OCI-LY3 (cell line): Measurements from ENCODE around the gene RPS14.

ENCODE experiments used
- H2AFZ ChIP-seq: fragments of 200-600, 300-600 bp; shearing (Covaris generic); 2 replicates; pipeline ENCODE4 v1.6.0; 2014; ENCODE audit warnings: antibody characterized with exemption, low read depth, low read length
- H3K27ac ChIP-seq: fragments of 200-600, 300-600 bp; sonication (generic); 2 replicates; pipeline ENCODE4 v1.5.1; 2014; ENCODE audit warnings: mild to moderate bottlenecking, low read length, moderate library complexity, mixed read lengths
- H3K27me3 ChIP-seq: fragments of 200-600, 300-600 bp; sonication (generic); 2 replicates; pipeline ENCODE4 v1.6.1; 2014; ENCODE audit warnings: low read depth, low read length, mixed read lengths
- H3K36me3 ChIP-seq: fragments of 200-600, 300-600 bp; sonication (generic); replicated peaks from 2 replicates; pipeline ENCODE3; 2014; ENCODE audit warnings: low read depth, low read length, mixed read lengths
- H3K4me1 ChIP-seq: fragments of 300-600, 200-600 bp; sonication (generic); 2 replicates; pipeline ENCODE4 v1.6.1; 2014; ENCODE audit warnings: low read length, mixed read lengths
- H3K4me2 ChIP-seq: fragments of 200-600, 300-600 bp; sonication (generic); 2 replicates; pipeline ENCODE4 v1.6.1; 2014; ENCODE audit warnings: low read length, mixed read lengths
- H3K4me3 ChIP-seq: fragments of 300-600, 200-600 bp; sonication (generic); 2 replicates; pipeline ENCODE4 v1.5.1; 2014; ENCODE audit warnings: antibody characterized with exemption, mild to moderate bottlenecking, low read length, moderate library complexity
- H3K79me2 ChIP-seq: fragments of 300-600, 200-600 bp; shearing (Covaris generic); 2 replicates; pipeline ENCODE4 v1.6.1; 2014; ENCODE audit warnings: mild to moderate bottlenecking, low read length, mixed read lengths
- H3K9ac ChIP-seq: fragments of 300-600, 200-600 bp; shearing (Covaris generic); 2 replicates; pipeline ENCODE4 v1.6.0; 2014; ENCODE audit warnings: mild to moderate bottlenecking, low read length, moderate library complexity
- H3K9me3 ChIP-seq: fragments of 200-600, 300-600 bp; shearing (Covaris generic); 2 replicates; pipeline ENCODE4 v1.6.1; 2014; ENCODE audit warnings: low read length, mixed read lengths; ENCODE audit not compliant: insufficient read depth
- H4K20me1 ChIP-seq: fragments of 200-600, 300-600 bp; sonication (generic); 2 replicates; pipeline ENCODE4 v1.6.1; 2016; ENCODE audit warnings: low read length, mixed read lengths; ENCODE audit not compliant: insufficient read depth
- EZH2phosphoT487 ChIP-seq: fragments of 200-600 bp; shearing (Covaris generic); IDR thresholded peaks from 2 replicates; pipeline ENCODE4 v1.6.1; 2018; ENCODE audit warnings: antibody characterized with exemption, mixed run types, low read depth
- TF ChIP-seq, protein P1 (sequence below): fragments of 200-600, 300-600 bp; sonication (generic); IDR thresholded peaks from 2 replicates; pipeline ENCODE4 v1.5.1; 2014; ENCODE audit warnings: antibody characterized with exemption, low read length, low read depth

The RPS14 gene

DNA sequence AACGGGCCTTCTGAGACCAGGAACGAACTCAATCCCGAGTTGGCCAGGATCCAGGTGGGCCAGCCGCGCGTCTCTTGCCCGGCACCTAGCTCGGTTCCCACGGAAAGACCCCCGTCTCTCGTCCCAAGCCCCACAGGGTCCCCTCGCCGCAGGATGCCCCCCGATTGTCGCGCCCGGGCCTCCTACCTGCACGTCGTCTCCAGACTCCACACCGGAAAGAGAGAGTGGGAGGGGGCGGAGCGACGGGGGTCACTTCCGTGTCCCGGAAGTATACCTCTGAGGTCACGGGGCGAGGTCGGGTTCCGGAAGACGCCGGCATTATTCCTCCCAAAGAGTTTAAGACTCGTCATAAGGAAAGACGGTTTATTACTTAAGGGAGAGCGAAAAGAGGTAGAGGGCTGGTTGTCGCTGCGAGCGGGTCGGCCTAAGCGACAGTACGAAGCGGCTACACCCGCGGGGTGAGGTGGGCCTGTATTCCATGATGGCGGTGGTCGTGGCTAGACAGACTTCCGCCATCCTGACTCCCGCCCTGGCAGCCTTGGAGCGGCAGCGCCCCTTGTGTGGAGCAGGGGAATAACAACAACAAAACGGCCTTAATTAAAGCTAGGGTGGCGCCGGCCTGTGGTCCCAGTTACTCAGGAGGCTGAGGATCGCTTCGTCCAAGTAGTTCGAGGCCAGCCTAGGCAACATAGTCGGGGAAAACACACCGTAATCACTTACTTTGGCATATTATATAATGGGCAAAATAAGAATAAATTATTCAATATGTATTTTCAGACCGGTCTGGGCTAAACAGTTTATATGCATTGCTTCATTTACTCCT lies at the start of gene RPS14:
RPS14 (minus strand) TSS at position 223 of the 823 bp plus-strand sequence. CDS start 2,006 bp downstream, outside the sequence.
- peaks cover 45% of the 10 kb centered on the region for H3K36me3 ChIP-seq
- H3K79me2 ChIP-seq: peaks cover 34% of the 10 kb centered on the region
- H3K4me2 ChIP-seq: peak within 1 kb of the TSS; percentile 98
- H4K20me1 ChIP-seq: peaks cover 39% of the 10 kb centered on the region
- peak within 1 kb of the TSS; percentile 92 for H3K9ac ChIP-seq
- H3K9me3 ChIP-seq: no peaks in the 10 kb centered on the region
- TF ChIP-seq, protein P1, sequence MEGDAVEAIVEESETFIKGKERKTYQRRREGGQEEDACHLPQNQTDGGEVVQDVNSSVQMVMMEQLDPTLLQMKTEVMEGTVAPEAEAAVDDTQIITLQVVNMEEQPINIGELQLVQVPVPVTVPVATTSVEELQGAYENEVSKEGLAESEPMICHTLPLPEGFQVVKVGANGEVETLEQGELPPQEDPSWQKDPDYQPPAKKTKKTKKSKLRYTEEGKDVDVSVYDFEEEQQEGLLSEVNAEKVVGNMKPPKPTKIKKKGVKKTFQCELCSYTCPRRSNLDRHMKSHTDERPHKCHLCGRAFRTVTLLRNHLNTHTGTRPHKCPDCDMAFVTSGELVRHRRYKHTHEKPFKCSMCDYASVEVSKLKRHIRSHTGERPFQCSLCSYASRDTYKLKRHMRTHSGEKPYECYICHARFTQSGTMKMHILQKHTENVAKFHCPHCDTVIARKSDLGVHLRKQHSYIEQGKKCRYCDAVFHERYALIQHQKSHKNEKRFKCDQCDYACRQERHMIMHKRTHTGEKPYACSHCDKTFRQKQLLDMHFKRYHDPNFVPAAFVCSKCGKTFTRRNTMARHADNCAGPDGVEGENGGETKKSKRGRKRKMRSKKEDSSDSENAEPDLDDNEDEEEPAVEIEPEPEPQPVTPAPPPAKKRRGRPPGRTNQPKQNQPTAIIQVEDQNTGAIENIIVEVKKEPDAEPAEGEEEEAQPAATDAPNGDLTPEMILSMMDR: peak; percentile 57
- TF ChIP-seq EZH2phosphoT487: no peak
- peak within 1 kb of the TSS; percentile 86 for H3K27ac ChIP-seq
- H3K4me1 ChIP-seq: peaks cover 12% of the 10 kb centered on the region
- H2AFZ ChIP-seq: peak within 1 kb of the TSS; percentile 91
- no peaks in the 10 kb centered on the region for H3K27me3 ChIP-seq
- H3K4me3 ChIP-seq: peak within 1 kb of the TSS; percentile 94

DNA sequence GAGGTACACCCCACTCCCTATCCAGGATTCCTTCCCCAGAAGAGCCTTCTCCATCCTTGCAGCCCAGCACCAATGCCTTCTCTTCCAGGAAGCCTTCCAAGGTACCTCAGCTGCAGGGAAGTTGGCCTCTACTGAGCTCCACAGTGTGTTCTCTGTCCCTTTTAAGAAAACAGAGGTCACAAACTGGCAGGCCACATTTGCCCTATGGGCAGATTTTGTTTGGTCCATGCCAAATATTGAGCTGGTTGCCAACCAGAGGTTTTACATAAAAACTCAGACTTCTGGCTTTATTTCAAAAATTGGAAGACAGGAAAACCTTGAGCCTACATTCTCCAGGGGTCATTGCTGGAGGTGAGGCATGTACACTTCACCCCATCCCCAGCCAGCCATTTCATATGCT lies 49.4 kb upstream of the RPS14 start:
- H4K20me1 ChIP-seq: 0 out of 2 replicates have a peak, but pooled peaks cover 3% of the 10 kb centered on the region
- no peak overlapping the region for H3K27ac ChIP-seq
- H3K9me3 ChIP-seq: no peaks in the 10 kb centered on the region
- TF ChIP-seq, protein P1: no peak
- no peak for TF ChIP-seq EZH2phosphoT487
- H3K79me2 ChIP-seq: peaks cover 24% of the 10 kb centered on the region; the same call in 1 of the 2 replicates
- H3K4me1 ChIP-seq: no peaks in the 10 kb centered on the region
- no peaks in the 10 kb centered on the region for H3K36me3 ChIP-seq
- no peak overlapping the region for H3K4me2 ChIP-seq
- no peak overlapping the region for H3K9ac ChIP-seq
- H3K27me3 ChIP-seq: no peaks in the 10 kb centered on the region
- H2AFZ ChIP-seq: no peak overlapping the region
- no peak overlapping the region for H3K4me3 ChIP-seq

DNA sequence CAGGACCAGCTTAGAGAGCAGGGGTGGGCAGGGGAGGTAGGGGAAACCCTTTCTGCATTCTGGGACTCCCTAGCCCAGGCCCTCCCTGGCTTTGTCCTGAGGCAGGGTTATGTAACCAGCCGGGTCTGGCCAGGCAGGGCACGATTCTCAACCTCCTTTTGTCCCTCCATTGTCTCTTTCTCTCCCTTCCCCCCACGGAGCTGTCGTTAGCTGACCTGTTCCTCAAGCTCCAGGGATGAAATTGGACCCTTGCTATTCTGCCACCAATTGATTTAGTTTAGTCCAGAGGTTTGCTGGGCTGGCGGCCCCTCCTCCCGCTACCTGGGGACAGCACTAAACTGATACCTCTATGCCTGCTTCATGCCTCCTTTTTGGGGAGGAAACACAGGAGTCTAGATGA lies 49.0 kb upstream of the RPS14 start:
- Histone ChIP-seq H3K4me2 (no peak overlapping the region), H3K9me3 (no peaks in the 10 kb centered on the region), H4K20me1 (0 out of 2 replicates have a peak, but pooled peaks cover 3% of the 10 kb centered on the region), H3K36me3 (no peaks in the 10 kb centered on the region), H3K27ac (no peak overlapping the region), H3K27me3 (no peaks in the 10 kb centered on the region), H3K4me3 (no peak overlapping the region), H3K79me2 (peaks cover 24% of the 10 kb centered on the region; the same call in 1 of the 2 replicates), H3K4me1 (no peaks in the 10 kb centered on the region), H2AFZ (no peak overlapping the region), H3K9ac (no peak overlapping the region)
- TF ChIP-seq, protein P1: no peak
- no peak for TF ChIP-seq EZH2phosphoT487

DNA sequence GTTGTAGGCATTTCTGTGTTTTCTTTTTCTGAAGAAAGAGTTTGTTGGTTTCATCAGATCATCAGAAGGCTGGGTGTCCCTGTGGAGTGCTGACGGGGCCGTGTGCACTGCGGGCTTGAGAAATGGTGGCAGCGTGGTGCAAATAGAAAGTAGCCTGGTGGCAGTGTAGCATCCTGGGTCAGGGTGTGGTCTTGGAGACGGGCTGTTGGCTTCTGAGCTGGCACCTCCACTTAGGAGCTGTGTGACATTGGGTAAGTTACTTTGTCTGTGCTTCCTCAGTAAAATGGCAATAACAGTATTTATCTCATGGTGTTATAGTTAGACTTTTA lies 48.4 kb upstream of the RPS14 start:
- no peak for TF ChIP-seq EZH2phosphoT487
- TF ChIP-seq, protein P1: no peak
- Histone ChIP-seq H3K36me3 (no peaks in the 10 kb centered on the region), H2AFZ (no peak overlapping the region), H3K27me3 (no peaks in the 10 kb centered on the region), H3K9ac (no peak overlapping the region), H3K27ac (no peak overlapping the region), H3K4me3 (no peak overlapping the region), H4K20me1 (0 out of 2 replicates have a peak, but pooled peaks cover 3% of the 10 kb centered on the region), H3K4me1 (no peaks in the 10 kb centered on the region), H3K4me2 (no peak overlapping the region), H3K9me3 (no peaks in the 10 kb centered on the region), H3K79me2 (peaks cover 24% of the 10 kb centered on the region; the same call in 1 of the 2 replicates)
